ENCODE results near the gene UBE4B. TPM values are rescaled to one million over a fixed set of nuclear protein-coding genes. Genes with fewer than 3 reads are reported as not detected.

UBE4B gene
- total RNA-seq, 1 experiment from 2014 or later = 80.8 TPM

DNA sequence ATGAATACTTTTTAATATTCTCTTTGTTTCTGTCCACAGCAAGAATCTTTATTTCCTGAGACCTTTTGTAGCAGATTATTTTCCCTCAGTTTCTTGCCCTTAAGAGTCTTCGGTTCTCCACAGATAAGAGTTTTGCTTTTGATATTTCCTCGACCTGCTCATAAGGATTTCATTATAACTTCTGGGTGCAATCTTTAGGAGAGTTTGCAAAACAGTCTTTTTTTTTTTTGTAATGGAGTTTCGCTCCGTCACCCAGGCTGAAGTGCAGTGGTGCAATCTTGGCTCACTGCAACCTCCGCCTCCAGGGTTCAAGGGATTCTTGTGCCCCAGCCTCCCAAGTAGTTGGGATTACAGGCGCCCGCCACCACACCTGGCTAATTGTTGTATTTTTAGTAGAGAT is 10.1 kb upstream of the UBE4B start:
- Mint-ChIP-seq H3K4me1 (no peaks in the 10 kb centered on the region), H3K27ac (no peak overlapping the region), H3K36me3 (no peaks in the 10 kb centered on the region), H3K4me3 (no peak overlapping the region), H3K9me3 (no peaks in the 10 kb centered on the region; the same call in 1 of the 2 replicates), H3K27me3 (ENCODE audit: low read depth) (no peaks in the 10 kb centered on the region)
- no peak for TF ChIP-seq NR1H2 (CRISPR knock-in tag; IDR thresholded peaks at IDR 0.05)
- no peak for TF ChIP-seq SMAD3 (CRISPR knock-in tag; IDR thresholded peaks at IDR 0.05; ENCODE audit: borderline replicate concordance)
- TF ChIP-seq ZNF232 (CRISPR knock-in tag; IDR thresholded peaks at IDR 0.05) = no peak
- TF ChIP-seq ELF4 (CRISPR knock-in tag; IDR thresholded peaks at IDR 0.05; ENCODE audit: low read depth) = no peak
- TF ChIP-seq SMAD4 (CRISPR knock-in tag; IDR thresholded peaks at IDR 0.05) = no peak
- no peak for TF ChIP-seq SP1 (CRISPR knock-in tag; conservative IDR thresholded peaks at IDR 0.05)
- no peak for TF ChIP-seq ATF1 (CRISPR knock-in tag; IDR thresholded peaks at IDR 0.05)
- TF ChIP-seq GTF2I (CRISPR knock-in tag; conservative IDR thresholded peaks at IDR 0.05) = no peak
- TF ChIP-seq, protein P1, sequence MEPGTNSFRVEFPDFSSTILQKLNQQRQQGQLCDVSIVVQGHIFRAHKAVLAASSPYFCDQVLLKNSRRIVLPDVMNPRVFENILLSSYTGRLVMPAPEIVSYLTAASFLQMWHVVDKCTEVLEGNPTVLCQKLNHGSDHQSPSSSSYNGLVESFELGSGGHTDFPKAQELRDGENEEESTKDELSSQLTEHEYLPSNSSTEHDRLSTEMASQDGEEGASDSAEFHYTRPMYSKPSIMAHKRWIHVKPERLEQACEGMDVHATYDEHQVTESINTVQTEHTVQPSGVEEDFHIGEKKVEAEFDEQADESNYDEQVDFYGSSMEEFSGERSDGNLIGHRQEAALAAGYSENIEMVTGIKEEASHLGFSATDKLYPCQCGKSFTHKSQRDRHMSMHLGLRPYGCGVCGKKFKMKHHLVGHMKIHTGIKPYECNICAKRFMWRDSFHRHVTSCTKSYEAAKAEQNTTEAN (CRISPR knock-in tag; IDR thresholded peaks at IDR 0.05) = no peak
- TF ChIP-seq ZNF416 (CRISPR knock-in tag; IDR thresholded peaks at IDR 0.05) = no peak
- TF ChIP-seq ZNF219 (CRISPR knock-in tag; IDR thresholded peaks at IDR 0.05; ENCODE audit: borderline replicate concordance) = no peak
- TF ChIP-seq, protein P2, sequence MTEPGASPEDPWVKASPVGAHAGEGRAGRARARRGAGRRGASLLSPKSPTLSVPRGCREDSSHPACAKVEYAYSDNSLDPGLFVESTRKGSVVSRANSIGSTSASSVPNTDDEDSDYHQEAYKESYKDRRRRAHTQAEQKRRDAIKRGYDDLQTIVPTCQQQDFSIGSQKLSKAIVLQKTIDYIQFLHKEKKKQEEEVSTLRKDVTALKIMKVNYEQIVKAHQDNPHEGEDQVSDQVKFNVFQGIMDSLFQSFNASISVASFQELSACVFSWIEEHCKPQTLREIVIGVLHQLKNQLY (CRISPR knock-in tag; IDR thresholded peaks at IDR 0.05) = no peak
- no peak for TF ChIP-seq KAT7 (CRISPR knock-in tag; IDR thresholded peaks at IDR 0.05; ENCODE audit: borderline replicate concordance)
- TF ChIP-seq, protein P3, sequence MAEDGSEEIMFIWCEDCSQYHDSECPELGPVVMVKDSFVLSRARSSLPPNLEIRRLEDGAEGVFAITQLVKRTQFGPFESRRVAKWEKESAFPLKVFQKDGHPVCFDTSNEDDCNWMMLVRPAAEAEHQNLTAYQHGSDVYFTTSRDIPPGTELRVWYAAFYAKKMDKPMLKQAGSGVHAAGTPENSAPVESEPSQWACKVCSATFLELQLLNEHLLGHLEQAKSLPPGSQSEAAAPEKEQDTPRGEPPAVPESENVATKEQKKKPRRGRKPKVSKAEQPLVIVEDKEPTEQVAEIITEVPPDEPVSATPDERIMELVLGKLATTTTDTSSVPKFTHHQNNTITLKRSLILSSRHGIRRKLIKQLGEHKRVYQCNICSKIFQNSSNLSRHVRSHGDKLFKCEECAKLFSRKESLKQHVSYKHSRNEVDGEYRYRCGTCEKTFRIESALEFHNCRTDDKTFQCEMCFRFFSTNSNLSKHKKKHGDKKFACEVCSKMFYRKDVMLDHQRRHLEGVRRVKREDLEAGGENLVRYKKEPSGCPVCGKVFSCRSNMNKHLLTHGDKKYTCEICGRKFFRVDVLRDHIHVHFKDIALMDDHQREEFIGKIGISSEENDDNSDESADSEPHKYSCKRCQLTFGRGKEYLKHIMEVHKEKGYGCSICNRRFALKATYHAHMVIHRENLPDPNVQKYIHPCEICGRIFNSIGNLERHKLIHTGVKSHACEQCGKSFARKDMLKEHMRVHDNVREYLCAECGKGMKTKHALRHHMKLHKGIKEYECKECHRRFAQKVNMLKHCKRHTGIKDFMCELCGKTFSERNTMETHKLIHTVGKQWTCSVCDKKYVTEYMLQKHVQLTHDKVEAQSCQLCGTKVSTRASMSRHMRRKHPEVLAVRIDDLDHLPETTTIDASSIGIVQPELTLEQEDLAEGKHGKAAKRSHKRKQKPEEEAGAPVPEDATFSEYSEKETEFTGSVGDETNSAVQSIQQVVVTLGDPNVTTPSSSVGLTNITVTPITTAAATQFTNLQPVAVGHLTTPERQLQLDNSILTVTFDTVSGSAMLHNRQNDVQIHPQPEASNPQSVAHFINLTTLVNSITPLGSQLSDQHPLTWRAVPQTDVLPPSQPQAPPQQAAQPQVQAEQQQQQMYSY (CRISPR knock-in tag; IDR thresholded peaks at IDR 0.05) = no peak
- TF ChIP-seq NR3C1 (CRISPR knock-in tag; conservative IDR thresholded peaks at IDR 0.05; ENCODE audit: low read depth) = no peak
- TF ChIP-seq, protein P4, sequence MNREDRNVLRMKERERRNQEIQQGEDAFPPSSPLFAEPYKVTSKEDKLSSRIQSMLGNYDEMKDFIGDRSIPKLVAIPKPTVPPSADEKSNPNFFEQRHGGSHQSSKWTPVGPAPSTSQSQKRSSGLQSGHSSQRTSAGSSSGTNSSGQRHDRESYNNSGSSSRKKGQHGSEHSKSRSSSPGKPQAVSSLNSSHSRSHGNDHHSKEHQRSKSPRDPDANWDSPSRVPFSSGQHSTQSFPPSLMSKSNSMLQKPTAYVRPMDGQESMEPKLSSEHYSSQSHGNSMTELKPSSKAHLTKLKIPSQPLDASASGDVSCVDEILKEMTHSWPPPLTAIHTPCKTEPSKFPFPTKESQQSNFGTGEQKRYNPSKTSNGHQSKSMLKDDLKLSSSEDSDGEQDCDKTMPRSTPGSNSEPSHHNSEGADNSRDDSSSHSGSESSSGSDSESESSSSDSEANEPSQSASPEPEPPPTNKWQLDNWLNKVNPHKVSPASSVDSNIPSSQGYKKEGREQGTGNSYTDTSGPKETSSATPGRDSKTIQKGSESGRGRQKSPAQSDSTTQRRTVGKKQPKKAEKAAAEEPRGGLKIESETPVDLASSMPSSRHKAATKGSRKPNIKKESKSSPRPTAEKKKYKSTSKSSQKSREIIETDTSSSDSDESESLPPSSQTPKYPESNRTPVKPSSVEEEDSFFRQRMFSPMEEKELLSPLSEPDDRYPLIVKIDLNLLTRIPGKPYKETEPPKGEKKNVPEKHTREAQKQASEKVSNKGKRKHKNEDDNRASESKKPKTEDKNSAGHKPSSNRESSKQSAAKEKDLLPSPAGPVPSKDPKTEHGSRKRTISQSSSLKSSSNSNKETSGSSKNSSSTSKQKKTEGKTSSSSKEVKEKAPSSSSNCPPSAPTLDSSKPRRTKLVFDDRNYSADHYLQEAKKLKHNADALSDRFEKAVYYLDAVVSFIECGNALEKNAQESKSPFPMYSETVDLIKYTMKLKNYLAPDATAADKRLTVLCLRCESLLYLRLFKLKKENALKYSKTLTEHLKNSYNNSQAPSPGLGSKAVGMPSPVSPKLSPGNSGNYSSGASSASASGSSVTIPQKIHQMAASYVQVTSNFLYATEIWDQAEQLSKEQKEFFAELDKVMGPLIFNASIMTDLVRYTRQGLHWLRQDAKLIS (CRISPR knock-in tag; IDR thresholded peaks at IDR 0.05; ENCODE audit: borderline replicate concordance) = no peak
- TF ChIP-seq GABPB1 (CRISPR knock-in tag; IDR thresholded peaks at IDR 0.05) = no peak
- no peak for TF ChIP-seq GRHL2 (CRISPR knock-in tag; IDR thresholded peaks at IDR 0.05; ENCODE audit: insufficient replicate concordance, severe bottlenecking)
- DNase-seq (ENCODE audit: low spot score) = no peak
- CTCF ChIA-PET = no interaction called here
- no peak for ATAC-seq
- POLR2A ChIA-PET = no interaction called here

All from WTC11 (cell line).